Head of caudate nucleus (tissue), 42 donors: ENCODE measurements around the gene SCCPDH.

Source experiments
- DNase-seq, 42 donors: peaks; one replicate each; pipeline versions ENCODE4 v3.0.0 to v3.0.0-alpha.2; 2020 to 2021; ENCODE audit warnings: mixed read lengths in 7 of 42
- intact Hi-C: fragments of 100-400 bp; cut with DNase I; formaldehyde crosslinking; loops from one replicate; pipeline ENCODE4 v1.15.0; 2022

Gene SCCPDH

GRCh38 chr1:246814890-246815289, 90.7 kb downstream of the SCCPDH start:
- intact Hi-C loops = no loop called here
- DNase-seq = no peak

DNA sequence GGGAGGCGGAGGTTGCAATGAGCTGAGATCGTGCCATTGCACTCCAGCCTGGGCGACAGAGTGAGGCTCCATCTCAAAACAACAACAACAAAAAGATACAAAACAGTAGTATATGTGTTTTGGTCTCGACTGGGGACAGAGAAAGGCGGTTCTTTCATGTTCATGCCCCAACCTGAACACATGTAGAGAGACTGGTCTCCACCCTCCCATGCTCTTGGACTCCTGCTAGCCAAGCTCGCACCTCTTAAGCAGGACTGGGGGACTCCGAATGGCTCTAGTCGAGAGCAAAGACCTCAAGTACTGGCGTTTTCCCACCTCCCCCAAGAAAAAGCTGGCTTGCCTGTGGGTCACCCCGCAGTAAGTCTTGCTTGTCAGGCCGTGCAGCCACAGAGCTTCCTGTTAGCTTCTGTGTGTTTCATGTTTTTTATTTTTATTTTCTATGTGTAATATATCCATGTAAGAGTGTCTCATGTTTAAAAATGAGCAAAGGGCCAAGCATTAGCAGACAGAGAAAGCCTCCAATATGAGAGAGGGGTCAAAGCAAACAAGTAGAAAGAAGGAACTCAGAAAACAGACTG, 91.6 kb downstream of the SCCPDH start:
- DNase-seq = no peak
- intact Hi-C loops = no loop called here
